Stimulated activated CD4-positive, alpha-beta T cell treated with anti-CD3 and anti-CD28 coated beads, TNF-alpha, amount 100 ng/mL, for 1 hour (primary cell): Measurements from ENCODE around the gene ARG2.

Experiments
- DNase-seq, 3 donors: peaks; one replicate each; pipeline ENCODE4 v3.0.0-alpha.2; 2020; ENCODE audit warnings: low read depth in 3 of 3, low spot score in 1 of 3

The ARG2 gene

GRCh38 chr14:67636361-67636919 lies 16.7 kb downstream of the ARG2 start:
- no peak for DNase-seq

- DNase-seq = no peak
Observed at GRCh38 chr14:67638642-67639041, 18.9 kb downstream of the ARG2 start.

DNA sequence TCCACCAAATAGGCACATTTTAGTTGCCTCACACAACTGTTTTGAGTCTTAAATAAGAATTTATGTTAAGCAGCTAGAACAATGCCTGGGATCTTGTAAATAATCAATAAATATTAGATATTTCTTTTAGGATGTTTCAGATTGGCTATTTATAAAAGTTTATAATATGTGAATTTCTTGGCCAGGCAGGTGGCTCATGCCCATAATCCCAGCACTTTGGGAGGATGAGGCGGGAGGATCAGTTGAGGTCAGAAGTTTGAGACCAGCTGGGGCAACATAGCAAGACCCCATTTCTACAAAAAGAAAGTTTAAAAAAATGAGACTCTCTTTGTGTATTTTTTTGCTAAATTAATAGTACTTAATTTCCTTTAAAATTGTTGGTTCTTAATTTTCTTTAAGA lies 21.8 kb downstream of the ARG2 start:
- DNase-seq = no peak

DNA sequence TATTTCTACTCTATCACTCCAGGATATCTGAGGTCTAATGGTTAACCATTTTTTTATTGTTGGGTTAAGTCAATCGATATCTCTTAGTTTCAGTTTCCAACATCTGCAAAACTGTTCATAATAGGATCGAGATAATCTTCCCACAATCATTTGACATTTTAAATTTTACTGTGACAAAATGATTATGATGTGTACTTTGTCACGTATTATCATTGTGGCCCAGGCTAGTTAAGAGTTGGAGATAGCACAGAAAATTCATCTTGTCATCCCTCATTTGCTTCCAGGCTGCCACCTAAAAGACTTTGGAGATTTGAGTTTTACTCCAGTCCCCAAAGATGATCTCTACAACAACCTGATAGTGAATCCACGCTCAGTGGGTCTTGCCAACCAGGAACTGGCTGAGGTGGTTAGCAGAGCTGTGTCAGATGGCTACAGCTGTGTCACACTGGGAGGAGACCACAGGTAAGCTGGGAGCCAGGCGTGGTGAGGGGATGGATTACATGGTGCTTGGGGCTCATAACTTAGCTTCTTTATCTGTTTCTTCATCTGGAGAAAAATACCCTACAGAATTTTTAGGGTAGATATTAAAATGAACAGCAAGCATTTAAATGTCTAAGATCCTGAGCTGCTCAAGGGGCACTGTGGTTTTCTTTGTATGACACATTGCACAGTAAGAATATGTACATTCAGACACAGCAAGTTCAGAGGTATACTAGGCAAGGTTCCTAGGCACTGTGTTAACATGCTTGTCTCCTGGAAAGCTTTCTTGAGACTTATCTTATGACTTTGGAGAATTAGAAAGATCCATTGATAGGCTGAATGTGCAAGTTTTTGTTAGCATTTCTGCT lies 22.4 kb downstream of the ARG2 start:
- no peak for DNase-seq

GRCh38 chr14:67643713-67644112 lies 24.0 kb downstream of the ARG2 start:
- no peak for DNase-seq

DNA sequence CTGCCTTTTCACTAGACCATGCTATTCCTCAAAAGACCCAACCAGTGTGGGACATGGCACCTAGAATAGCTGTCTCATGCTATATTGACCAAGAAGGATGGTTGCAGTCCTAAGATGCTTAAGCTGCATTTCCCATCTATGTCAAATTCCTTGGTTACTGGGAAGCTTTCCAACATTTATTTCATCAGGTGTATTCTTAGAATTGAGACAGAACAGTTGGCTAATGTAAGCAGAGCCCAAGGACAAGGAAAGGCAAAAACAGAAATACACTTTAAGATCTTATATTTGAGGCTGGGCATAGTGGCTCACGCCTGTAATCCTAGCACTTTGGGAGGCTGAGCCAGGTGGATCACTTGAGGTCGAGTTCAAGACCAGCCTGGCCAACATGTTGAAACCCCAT lies 24.7 kb downstream of the ARG2 start:
- no peak for DNase-seq

DNA sequence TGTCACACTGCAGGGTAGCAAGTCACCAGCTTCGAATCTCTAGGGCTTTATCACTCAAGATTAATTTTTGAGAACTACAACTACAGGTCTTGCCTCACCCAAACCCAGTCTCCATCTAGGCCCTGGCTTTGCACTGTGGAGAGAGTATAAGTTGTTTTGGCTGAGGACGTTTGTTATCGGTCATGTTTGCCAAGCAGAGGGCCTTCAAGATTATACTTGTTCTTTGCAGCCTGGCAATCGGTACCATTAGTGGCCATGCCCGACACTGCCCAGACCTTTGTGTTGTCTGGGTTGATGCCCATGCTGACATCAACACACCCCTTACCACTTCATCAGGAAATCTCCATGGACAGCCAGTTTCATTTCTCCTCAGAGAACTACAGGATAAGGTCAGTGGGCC lies 25.7 kb downstream of the ARG2 start:
- no peak for DNase-seq

GRCh38 chr14:67646131-67646530 lies 26.4 kb downstream of the ARG2 start:
- no peak for DNase-seq

DNA sequence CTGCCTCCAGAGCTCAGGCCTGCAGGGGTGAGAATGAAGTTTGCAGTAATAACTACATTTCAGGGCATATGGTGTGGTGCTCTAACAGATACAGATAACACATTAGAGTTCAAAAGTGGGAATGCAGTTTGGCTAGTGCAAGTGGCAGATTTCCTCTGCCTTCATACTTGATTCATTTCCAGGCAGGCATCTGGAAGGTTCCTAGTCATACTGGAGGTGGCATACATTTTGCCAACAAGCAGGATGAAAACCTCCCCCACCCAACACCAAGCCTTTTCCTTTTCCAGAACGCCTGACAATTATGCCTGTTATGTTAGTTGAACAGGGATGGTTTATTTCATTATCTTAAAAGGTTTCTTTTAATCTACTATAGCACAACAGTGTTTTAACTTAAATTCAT lies 30.4 kb downstream of the ARG2 start:
- DNase-seq = no peak

GRCh38 chr14:67650694-67651093 lies 31.0 kb downstream of the ARG2 start:
- DNase-seq = no peak

DNA sequence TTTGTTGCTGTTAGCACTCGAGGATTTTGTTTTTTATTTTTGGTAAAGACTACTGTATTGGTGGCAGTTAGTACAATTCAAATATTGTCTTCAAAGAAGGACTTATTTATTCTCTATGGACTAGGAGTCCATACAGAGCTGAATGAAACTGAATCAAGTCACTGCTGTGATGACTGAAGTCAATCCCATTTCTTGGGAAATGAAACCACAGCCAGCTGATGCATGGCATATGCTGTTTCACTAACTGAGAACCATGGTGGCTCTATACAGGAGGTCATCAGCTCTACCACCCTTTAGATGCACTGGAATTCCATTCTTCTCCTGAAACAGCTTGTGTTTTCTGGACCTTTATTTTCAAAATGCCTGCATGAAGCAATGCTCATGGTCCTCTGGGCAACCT lies 32.5 kb downstream of the ARG2 start:
- DNase-seq = no peak

- DNase-seq = no peak
Observed at GRCh38 chr14:67653651-67654280, 34.0 kb downstream of the ARG2 start.

- DNase-seq = no peak
Observed at GRCh38 chr14:67663633-67664032, 43.9 kb downstream of the ARG2 start.

GRCh38 chr14:67665868-67666267 lies 46.1 kb downstream of the ARG2 start:
- no peak for DNase-seq

DNA sequence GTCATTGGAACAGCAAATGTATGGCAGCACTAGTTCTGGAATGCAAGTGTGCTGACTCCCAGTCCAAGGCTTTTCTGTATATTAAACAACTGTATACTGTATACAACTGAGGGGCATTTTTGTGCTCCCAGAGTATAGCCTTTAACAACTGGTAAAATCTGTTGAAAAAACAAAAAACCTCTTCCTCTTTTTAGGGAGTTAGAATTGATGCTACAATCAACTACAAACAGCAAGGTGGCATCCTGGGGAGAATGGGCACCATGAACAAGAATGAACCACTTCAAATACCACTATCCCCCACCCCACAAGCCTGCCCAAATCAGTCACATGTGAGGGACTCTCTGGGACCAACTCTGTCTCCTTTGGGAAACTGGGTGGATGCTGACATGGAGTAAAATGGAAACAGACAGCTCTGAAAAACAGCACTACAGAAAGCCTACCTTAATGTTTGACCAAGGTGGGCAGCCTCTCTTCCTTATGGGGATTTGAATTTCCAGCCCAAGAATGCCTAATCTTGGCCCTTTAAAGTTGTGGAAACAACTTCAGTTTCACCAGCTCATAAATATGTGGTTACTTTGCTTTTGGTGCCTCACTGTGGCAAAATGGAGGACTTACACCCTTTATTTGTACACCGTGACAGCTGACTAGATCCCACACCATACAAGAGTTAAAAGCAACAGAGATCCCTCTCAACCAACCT lies 47.2 kb downstream of the ARG2 start:
- no peak for DNase-seq

DNA sequence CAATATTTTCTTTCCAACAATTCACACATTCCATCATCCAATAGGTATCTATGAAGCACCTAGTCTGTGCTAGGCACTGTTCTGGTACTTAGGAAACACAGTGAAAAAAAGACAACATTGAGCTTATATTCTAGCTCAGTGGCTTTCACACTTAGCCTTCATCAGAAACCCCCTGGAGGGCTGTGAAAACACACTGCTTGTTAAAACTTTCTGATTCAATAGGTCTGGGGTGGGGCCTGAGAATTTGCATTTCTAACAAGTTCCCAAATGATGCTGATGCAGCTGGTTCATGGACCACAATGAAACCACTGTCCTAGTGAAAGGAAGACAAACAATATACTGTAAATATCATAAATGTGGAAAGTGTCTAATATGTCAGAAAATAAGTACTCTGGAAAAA lies 48.8 kb downstream of the ARG2 start:
- no peak for DNase-seq

- DNase-seq = no peak
Observed at GRCh38 chr14:67673451-67673850, 53.7 kb downstream of the ARG2 start.

DNA sequence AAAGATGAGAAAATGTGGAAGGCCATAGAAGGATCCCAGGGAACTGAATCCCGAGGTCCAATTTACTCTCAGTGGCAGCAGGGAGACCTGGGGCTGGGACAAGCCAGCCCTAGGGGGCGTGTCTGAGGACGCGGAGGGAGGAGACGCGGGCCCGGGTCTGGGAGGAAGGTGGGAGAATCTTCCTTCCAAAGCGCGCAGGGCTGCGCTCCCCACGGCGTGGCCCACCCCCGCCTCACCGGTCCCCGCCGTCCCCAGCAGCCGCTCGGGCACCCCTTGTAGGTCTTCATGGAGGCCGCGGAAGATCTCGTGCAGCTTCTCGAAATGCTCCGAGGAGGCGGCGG lies 54.4 kb downstream of the ARG2 start:
- DNase-seq = peak in 1 of 3 donors; percentile 37

DNA sequence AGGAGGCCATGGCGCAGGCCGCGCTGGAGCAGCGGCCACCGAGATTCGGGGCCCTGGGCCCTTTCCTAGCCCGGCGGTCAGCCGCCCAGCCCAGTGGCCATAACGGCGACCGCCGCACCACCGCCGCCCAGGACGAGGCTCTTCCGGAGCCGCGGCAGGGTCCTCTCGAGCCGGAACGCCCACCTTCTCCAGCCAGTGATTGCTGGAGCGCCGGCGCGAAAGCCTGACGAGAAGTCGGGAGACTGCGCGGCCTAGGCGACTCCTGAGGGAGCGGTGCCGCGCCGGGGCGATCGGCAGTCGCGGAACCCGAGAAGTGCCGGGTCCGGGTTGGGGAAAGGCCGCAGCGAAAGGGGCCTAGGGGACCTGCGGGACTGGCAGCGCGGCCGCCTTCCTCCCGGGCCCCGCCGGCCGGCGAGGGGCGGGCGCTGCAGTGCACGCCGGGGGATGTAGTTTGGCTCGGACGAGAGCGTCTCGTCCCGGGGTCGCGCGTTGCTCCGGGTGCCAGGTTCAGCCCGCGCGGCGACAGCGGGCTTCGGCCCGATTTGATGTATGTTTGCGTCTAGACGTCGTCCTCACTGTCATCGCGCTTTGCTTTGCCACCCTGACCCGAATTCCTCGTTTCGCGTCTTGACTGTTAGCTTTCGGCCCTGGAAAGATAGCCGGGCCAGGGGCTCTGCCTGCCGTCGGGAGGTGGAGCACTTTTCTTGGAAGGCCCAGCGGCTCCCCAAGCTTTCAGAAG lies 54.9 kb downstream of the ARG2 start, which contains the start of gene VTI1B:
TSS of gene VTI1B (minus strand) at position 153 of the 739 bp plus-strand sequence. CDS start at position 10, 143 bp downstream.
- DNase-seq = peak in 2 of 3 donors; percentile 54 to 68

DNA sequence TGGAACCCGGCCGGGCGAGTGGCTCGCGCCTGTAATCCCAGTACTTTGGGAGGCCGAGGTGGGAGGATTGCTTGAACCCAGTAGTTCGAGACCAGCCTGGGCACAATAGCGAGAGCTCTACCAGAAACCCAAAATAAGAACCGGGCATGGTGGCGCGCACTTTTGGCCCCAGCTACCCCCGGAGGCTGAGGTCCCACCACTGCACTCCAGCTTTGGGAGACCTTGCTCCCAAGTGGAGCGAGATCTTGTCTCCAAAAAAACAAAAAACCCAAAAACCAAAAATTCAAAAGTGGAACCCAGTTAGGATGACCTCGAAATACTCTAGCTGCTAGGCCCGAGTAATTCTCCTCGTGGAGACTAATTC lies 55.5 kb downstream of the ARG2 start:
- DNase-seq = no peak

- no peak for DNase-seq
Observed at GRCh38 chr14:67679006-67679405, 59.3 kb downstream of the ARG2 start.
